DOHH2 (cell line): ENCODE results near the gene FAM193A.

Experiments used
- H3F3A ChIP-seq: fragments of 200-600 bp; sonication (generic), shearing (Covaris generic); 2 replicates; pipeline ENCODE4 v1.6.0; 2016; ENCODE audit warnings: antibody characterized with exemption, mild to moderate bottlenecking; ENCODE audit not compliant: control insufficient read depth, insufficient read depth
- H3K27ac ChIP-seq: fragments of 200-600 bp; sonication (generic); 2 replicates; pipeline ENCODE4 v1.5.1; 2014; ENCODE audit warnings: low read depth, mild to moderate bottlenecking, low read length, moderate library complexity
- H3K27me3 ChIP-seq: fragments of 200-600 bp; sonication (generic); 2 replicates; pipeline ENCODE4 v1.6.1; 2014; ENCODE audit warnings: mild to moderate bottlenecking, low read length, mixed read lengths; ENCODE audit not compliant: control insufficient read depth
- H3K36me3 ChIP-seq: fragments of 200-600 bp; sonication (generic); 2 replicates; pipeline ENCODE4 v1.6.1; 2014; ENCODE audit warnings: mild to moderate bottlenecking, low read length, moderate library complexity, mixed read lengths; ENCODE audit not compliant: control insufficient read depth
- H3K4me1 ChIP-seq: fragments of 200-600 bp; sonication (generic); 2 replicates; pipeline ENCODE4 v1.6.1; 2014; ENCODE audit warnings: mild to moderate bottlenecking, low read length, mixed read lengths; ENCODE audit not compliant: control insufficient read depth
- H3K4me2 ChIP-seq: fragments of 200-600 bp; sonication (generic); 2 replicates; pipeline ENCODE4 v1.6.0; 2014; ENCODE audit warnings: mild to moderate bottlenecking, low read length, moderate library complexity
- H3K4me3 ChIP-seq: fragments of 200-600 bp; sonication (generic); 2 replicates; pipeline ENCODE4 v1.5.1; 2014; ENCODE audit warnings: mild to moderate bottlenecking, low read length, mixed read lengths
- H3K79me2 ChIP-seq: fragments of 200-600 bp; sonication (generic); 2 replicates; pipeline ENCODE4 v1.6.1; 2014; ENCODE audit warnings: mild to moderate bottlenecking, low read length, mixed read lengths; ENCODE audit not compliant: control insufficient read depth
- H3K9me2 ChIP-seq: fragments of 200-600 bp; sonication (generic); replicated peaks from 2 replicates; pipeline ENCODE4 v1.6.1; 2014; ENCODE audit warnings: mild to moderate bottlenecking, low read length, mixed read lengths; ENCODE audit not compliant: control insufficient read depth
- H3K9me3 ChIP-seq: fragments of 200-600 bp; sonication (generic); 2 replicates; pipeline ENCODE4 v1.6.1; 2014; ENCODE audit warnings: antibody characterized with exemption, low read length, mixed read lengths; ENCODE audit not compliant: control insufficient read depth, insufficient read depth
- H4K20me1 ChIP-seq: fragments of 200-600 bp; sonication (generic); 2 replicates; pipeline ENCODE4 v1.6.0; 2014; ENCODE audit warnings: low read depth, mild to moderate bottlenecking, antibody characterized with exemption, low read length, moderate library complexity; ENCODE audit not compliant: control insufficient read depth, insufficient read depth
- CTCF ChIP-seq: fragments of 200-600 bp; sonication (generic); IDR thresholded peaks from one replicate; pipeline ENCODE4 v1.5.1; 2014; ENCODE audit warnings: antibody characterized with exemption, mild to moderate bottlenecking, low read depth, low read length; ENCODE audit not compliant: poor library complexity, severe bottlenecking
- EZH2phosphoT487 ChIP-seq: fragments of 200-600 bp; sonication (generic); IDR thresholded peaks from 2 replicates; pipeline ENCODE4 v1.6.1; 2017; ENCODE audit warnings: borderline replicate concordance, mild to moderate bottlenecking, antibody characterized with exemption, low read length, moderate library complexity, mixed read lengths

FAM193A gene

GRCh38 chr4:2731907-2732317 lies 195.5 kb downstream of the FAM193A start:
- Histone ChIP-seq H3K36me3 (peaks cover 14% of the 10 kb centered on the region), H4K20me1 (no peaks in the 10 kb centered on the region), H3K4me2 (no peak overlapping the region), H3K9me3 (no peaks in the 10 kb centered on the region), H3K27ac (no peak overlapping the region), H3F3A (no peaks in the 10 kb centered on the region), H3K27me3 (no peaks in the 10 kb centered on the region), H3K4me3 (no peak overlapping the region), H3K9me2 (no peaks in the 10 kb centered on the region), H3K79me2 (no peaks in the 10 kb centered on the region), H3K4me1 (no peaks in the 10 kb centered on the region)
- no peak for TF ChIP-seq EZH2phosphoT487
- TF ChIP-seq CTCF: no peak

- no peak for TF ChIP-seq CTCF
- TF ChIP-seq EZH2phosphoT487: no peak
- Histone ChIP-seq H3K36me3 (peaks cover 14% of the 10 kb centered on the region), H3F3A (no peaks in the 10 kb centered on the region), H3K4me3 (no peak overlapping the region), H3K4me2 (no peak overlapping the region), H3K4me1 (no peaks in the 10 kb centered on the region), H3K27me3 (no peaks in the 10 kb centered on the region), H3K27ac (no peak overlapping the region), H3K79me2 (no peaks in the 10 kb centered on the region), H3K9me3 (no peaks in the 10 kb centered on the region), H4K20me1 (no peaks in the 10 kb centered on the region), H3K9me2 (no peaks in the 10 kb centered on the region)
Observed at GRCh38 chr4:2732526-2732925, 196.1 kb downstream of the FAM193A start.

- TF ChIP-seq CTCF (no peak), EZH2phosphoT487 (no peak)
- H3K4me3 ChIP-seq: no peak overlapping the region
- no peaks in the 10 kb centered on the region for H3K9me3 ChIP-seq
- no peaks in the 10 kb centered on the region for H3F3A ChIP-seq
- no peaks in the 10 kb centered on the region for H3K9me2 ChIP-seq
- no peaks in the 10 kb centered on the region for H4K20me1 ChIP-seq
- no peaks in the 10 kb centered on the region for H3K79me2 ChIP-seq
- no peak overlapping the region for H3K27ac ChIP-seq
- no peaks in the 10 kb centered on the region for H3K27me3 ChIP-seq
- H3K4me1 ChIP-seq: no peaks in the 10 kb centered on the region
- H3K36me3 ChIP-seq: peaks cover 14% of the 10 kb centered on the region
- no peak overlapping the region for H3K4me2 ChIP-seq
Observed at GRCh38 chr4:2733001-2733843, 196.8 kb downstream of the FAM193A start.
